Activated CD4-positive, CD25-positive, alpha-beta regulatory T cell treated with anti-CD3 and anti-CD28 coated beads, Interleukin-2, amount 50 U/mL, for 24 hours (primary cell): ENCODE results near the gene PKP4.
A peak's percentile ranks its signal among the peaks of the same experiment; 100 is the strongest.
"Not testable (repeated sequence)": the region's sequence is repeated elsewhere in the genome, so short reads cannot be mapped to it uniquely, and the experiment has no call there.

Source experiments
- ATAC-seq, 2 donors: fragments of 150-1000 bp; cut with Tn5 transposase; one replicate each; pipeline ENCODE4 v1.10.0; 2021; ENCODE audit warnings: mild to moderate bottlenecking in 1 of 2, moderate library complexity in 1 of 2

The PKP4 gene

DNA sequence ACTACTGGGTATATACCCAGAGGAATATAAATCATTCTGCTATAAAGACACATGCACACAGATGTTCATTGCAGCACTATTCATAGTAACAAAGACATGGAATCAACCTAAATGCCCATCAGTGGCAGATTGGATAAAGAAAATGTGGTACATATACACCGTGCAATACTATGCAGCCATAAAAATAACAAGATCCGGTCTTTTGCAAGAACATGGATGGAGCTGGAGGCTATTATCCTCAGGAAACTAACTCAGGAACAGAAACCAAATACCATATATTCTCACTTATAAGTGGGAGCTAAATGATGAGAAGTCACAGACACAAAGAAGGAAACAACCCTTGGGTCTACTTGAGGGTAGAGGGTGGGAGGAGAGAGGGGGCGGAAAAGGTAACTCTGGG, 16.5 kb downstream of the PKP4 start:
- not testable (repeated sequence) for ATAC-seq

DNA sequence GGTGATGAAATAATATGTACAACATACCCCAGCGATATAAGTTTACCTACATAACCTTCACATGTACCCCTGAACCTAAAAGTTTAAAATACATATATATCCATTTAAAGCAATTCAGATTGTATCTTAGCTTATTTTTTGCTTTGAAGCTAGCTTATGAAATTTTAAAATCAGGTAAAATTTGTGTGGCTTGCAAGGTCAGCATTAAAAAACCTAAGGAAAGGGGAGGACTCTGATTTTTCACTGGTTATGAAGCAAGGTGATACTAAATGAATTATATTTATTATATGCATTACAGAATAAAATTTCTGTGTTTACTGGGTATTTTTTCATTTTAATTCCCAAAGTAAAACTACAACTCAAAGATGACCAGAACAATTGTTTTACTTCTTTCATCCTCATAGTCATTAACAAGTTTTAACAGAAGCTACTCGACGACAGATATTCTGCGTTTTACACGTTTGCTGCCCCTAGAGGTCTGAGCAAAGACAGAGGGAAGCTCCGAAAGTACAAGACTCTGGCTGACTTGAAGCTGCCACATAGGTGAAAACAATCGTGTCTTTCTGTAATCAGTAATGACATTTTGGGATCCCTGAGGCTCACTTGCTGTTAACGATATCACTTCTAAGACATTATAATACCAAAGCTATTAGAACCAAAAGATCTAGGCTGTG, 17.1 kb downstream of the PKP4 start:
- no peak for ATAC-seq

DNA sequence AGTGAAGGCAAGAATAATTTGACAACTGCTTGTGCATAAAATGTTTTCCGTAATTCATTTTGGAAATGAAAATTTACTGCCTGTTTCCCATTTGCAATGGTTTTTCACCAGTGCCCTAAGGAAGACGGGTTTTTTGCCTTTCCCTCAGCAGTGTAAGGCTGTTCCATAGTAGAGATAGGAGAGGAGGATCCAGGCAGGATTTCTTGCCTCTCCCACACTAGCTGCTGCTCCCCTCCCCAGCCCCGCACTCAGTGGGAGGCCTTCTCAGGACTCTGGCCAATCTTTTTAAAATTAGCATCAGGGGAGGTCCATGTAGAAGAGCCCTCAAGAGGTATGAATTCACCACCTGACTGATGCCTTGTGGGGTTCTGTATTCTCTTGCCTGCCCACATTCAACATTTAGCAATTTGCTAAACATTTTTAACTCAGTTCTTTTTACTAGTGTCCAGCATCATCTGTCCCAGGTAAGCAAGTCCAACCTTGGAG, 17.8 kb downstream of the PKP4 start:
- not testable (repeated sequence) for ATAC-seq

DNA sequence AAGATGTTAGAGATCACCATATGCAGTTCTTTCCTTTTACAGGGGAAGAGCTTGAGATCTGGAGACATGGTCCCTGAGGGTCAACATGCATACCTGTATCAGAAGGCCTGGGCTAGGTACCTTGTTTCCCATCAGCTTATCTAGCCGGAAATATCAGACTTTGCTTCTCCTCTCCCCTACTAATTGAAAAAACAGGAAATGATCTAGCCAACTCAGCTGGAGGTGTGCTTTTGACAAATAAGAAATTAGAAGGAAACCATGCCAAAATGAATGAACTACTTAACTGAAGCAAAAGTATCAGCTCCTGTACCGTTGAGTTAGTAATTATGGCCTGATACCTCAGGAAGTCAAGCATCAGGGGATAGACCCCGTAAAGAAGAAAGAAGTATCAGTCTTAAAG, 20.4 kb downstream of the PKP4 start:
- peak in 1 of 2 donors; percentile 38 for ATAC-seq

DNA sequence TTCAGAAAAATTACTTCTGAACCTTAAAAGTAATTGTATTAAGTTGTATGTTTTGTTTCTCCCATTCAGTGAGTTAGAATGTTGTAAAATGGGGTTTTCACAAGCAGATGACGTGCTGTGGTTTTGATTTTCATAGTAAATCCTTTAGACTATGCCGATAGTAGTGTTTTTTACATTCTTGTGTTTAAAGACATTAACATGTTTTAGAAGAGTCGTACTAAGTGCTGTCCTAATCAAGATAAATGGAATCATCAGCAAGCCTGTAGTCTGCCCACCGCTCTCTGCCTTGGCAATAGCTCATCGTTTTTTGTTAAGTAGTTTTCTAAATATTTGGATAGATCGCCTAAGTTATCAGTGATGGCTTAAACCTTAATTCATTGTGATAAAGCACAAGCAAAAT, 21.5 kb downstream of the PKP4 start:
- no peak for ATAC-seq

DNA sequence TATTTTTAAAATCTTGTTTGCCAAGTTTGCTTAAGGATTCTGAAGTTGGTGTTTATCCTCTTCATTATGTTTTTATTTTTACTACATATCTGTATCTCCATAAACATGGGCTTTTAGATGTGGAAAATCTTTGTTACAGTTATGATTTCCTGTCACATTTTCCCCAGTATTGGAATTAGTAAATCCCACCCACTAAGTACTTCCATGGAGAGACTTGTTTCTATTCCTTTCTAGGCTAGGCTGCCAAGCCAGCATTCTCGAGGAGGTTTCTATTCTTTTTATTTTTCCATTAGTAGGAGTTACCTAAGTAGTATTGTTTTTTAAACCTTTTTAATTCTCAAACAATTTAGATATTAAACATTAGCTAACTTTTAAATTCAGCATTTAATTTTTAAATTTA, 22.1 kb downstream of the PKP4 start:
- ATAC-seq: no peak

DNA sequence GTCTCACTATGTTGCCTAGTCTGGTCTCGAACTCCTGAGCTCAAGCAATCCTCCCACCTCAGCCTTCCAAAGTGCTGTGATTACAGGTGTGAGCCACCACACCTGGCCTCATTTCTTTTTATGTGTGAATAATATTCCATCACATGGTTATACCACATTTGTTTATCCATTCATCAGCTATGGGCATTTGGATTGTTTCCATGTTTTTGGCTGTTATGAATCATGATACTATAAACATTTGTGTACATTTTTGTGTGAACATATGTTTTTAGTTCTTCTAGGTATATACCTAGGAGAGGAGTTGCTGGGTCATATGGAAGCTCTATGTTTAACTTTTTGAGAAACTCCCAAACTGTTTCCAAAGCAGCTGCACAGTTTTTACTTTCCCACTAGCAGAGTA, 24.4 kb downstream of the PKP4 start:
- ATAC-seq: no peak

DNA sequence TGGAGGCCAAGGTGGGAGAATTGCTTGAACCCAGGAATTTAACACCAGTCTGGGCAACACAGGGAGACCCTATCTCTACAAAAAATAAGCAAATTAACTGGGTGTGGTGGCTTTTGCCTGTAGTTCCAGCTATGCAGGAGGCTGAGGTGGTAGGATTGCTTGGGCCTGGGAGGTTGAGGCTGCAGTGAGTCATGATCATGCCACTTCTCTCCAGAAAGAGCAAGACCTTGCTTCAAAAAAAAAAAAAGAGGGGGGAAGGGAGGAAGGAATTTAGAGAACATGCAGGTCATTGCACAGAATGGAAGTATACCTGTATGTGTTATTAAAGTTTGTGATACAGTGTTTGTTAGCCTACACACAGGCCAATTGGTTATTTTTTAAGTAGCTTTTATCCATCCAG, 25.8 kb downstream of the PKP4 start:
- ATAC-seq: no peak

DNA sequence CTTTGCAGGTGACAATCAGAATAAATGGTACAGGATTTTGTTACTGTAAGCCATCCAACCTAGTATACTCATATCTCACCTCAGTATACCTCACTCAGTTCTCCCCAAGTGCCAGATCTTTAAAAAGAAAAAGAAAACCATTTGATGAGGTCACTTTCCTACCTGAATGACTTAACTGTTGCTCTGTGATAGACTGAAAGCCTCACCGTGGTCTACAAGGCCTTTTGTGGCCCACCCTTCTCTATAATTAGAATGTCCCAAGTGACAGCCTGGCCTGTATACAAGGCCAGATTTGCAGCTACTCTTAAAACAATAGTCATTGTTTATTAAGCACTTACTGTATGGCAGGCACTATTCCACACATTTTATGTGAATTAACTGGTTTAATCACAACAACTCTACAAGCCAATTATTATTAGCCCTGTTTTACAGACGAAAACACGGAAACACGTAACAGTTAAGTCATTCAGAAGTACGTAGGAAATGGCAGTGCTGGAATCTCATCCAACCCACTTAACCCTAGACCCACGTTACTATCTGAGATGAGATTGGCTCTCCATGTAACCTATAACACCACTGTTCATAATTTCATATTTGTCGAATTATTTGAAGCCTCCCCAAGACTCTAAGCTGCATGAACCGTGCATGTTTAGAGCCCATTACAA, 28.3 kb downstream of the PKP4 start:
- ATAC-seq: peak in 1 of 2 donors; percentile 56

DNA sequence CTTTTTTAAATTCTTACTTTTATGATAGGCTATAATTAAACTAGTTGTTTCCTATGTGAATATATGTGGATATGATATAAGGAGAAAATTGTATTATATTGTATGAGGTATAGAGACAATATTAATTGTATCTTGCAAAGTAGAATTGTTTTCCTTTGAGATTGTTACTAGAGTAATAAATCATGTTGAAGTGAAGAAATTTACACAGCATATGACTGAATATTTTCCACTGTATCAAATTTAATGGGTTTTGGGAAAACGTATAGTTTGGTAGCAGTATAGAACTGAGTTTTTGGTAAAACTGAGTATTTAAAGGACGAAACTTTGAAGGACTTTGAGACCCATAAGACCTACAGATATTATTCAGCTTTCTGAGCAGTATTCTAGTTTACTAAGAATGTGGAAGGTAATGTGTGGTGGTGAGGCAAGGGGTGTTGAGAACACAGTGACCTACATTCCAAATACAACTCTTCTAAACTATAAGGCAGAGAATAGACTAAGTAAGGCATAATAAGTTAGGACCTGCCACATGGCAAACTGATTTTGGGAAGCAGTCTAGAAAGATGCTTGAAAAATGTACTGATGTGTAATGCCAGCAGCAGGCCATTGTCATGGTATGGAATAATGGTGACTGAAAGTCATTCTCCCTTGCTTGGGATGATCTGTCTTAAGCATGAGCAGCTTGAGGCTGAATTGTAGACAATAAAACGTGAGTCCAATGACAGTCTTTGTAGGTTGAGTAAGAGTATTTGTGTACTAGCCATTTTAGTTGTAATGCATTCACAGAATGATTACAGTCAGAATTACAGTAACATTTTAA, 29.6 kb downstream of the PKP4 start:
- no peak for ATAC-seq

DNA sequence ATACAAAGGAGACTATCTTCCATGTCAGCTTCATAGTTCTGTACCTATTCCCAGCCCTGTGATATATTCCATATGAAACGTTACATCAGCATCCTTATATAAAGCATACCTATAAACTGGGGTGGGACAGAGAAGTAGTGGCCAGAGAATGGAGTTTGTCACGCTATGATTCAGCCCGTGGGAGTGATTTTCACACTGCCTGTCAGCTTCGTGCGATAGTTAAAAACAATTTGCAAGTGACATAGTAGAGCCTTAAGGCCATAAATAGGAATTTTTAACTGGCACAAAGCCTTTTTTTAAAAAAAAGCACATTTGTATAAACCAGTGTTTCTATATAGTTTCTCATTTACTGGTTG, 30.2 kb downstream of the PKP4 start:
- no peak for ATAC-seq

DNA sequence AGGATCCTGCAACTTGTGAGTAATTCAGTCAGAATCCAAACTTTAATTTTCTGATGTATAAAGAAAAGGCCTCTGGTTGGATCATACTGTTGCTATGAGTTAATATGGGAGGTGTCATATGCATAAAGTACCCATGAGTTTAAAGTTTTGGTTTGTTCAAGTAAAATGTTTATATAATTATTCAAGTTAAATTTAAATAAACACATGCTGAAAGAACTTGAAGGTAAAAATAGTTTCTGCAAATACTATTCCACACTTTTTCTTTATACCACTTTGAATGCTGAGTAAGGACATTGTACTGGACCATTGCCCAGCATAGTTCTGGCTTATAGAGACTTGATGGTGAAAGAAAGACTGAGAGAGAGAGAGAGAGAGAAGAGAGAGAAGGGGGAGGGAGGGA, 30.7 kb downstream of the PKP4 start:
- ATAC-seq: no peak

DNA sequence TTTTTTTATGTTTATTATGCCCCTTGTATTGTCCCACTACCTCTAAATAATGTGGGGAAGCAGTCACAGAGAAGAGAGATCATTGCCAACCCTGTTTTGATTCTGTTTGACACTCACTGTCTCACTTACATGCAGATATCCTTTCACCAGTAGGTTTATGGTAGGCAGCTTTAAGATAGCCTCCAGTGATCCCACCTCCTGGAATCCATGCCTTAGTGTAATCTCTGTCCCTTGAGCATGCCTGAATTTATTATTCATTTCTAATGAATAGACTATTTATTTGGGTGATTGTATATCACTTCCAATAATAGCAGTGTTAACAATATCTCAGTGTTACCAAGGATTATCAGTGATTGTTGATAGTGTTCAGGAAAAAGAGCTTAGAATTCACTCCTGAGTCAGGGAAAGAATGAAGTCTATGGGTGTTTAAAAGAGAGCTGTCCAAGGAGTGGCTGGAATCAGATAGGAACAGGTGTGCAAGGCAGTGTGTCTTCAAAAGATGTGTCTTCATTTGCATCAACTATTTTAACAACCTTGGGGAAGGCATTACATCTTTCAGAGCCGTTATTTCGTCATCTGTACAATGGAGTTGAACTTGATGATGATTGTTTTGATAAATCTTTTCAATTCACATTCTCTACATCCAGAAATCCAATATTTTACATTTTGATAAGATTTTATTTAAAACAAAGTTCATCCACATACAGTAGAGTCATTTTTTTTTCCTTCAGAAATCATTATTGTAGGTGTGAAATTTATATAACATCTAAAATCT, 31.9 kb downstream of the PKP4 start:
- no peak for ATAC-seq

DNA sequence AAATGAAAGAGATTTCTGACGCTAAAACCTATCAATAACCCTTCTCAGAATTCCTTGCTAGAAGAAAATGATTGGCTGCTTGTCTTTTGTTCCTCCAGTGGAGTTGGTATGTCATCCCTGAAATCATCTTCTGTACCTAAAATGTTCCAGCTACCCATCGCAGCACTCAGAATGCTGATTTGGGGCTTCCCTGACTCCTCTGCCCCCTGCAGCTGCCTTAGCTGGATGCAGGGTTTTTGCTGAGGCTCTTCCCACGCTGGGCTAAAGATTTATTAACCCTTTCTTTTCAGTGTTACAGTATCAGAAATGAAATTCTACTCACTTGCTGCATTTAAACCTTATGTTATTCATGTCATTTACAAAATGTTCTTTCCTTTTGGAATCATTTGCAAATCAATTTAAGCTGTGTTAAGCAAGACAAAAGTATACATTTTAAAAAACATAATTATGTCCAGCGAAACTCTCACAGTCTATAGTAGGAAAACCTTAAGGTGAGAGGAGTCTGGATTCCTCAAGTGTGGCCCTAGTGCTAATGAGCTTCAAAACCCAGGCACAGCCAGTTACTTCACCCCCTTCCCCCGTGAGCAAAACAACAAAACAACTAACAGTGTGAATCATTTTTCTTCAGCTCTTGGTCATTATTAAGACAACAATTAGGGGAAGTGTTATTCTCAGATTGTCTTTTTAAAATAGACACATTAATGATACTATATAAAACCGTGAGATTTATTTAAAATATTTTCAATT, 32.8 kb downstream of the PKP4 start:
- ATAC-seq: no peak

DNA sequence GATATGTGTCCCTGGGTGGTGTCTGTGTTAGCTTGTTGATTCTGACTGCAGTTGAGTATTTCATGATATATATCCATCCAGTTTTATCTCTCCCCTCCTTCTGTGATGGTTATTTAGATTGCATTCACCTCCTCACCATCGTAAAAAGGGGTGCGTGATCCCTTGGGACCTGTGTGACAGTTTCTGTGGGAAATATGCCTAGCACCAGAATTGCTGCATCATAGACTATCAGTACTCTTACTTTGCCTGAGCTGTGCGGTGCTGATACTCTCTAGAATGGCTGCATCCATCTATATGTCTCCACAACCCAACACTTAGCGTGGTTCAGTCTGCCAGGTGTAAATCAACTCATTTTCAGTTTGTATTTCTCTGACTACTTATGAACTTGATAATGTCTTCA, 34.3 kb downstream of the PKP4 start:
- ATAC-seq: no peak

DNA sequence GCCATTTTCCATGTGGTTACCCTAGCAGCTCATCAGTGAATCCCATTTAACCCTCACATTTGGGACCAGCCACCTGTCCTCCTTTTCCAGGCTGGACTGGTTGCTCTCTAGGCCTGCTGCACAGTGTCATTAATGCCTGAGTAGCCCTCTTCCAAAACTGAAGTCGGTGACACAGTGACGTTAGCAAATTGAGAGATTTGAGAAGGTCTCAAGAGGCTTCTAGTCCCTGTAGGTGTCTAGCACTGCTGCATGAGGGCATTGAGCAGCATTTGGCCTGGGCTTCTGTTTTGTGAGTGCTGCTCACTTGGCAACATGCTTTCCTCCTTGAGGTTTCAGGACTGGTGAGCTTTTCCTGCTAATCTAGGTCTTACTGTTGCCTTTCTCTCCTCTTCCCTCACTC, 36.7 kb downstream of the PKP4 start:
- no peak for ATAC-seq

DNA sequence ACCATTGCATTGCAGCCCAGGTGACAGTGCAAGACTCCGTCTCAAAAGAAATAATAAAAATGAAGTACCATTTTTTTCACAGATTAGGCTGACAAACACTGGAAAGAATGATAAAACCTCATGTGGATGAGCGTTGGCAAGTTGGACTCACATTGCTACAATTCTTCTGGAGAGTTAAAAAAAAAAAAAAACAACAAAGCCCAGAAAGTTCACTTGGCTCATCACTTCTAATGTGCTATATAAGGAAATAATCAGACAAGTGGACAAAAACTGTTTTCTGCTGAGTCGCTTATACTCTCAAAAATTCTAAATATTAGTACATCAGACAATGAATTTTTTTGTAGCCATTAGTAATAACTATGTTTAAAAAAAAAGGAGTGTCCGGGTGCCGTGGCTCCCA, 38.4 kb downstream of the PKP4 start:
- ATAC-seq: no peak

DNA sequence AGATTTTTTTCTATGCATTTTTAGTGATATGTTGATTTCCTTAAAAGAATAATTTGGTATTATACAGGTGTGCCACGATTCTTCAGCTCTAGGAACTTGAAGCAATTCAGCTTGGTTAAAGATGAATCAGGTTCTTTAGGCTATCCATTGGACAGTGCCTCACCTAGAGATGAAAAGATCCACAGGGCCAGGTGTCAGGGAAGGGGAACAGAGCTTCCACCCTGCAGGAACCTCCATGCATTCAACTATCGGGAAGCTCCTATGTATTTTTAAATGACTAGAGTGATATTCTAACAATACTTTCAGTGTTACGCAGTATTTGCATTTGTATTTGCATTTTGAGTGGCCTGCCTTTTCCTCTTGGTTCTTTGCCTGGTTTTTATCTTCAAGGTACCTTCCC, 40.2 kb downstream of the PKP4 start:
- ATAC-seq: no peak

DNA sequence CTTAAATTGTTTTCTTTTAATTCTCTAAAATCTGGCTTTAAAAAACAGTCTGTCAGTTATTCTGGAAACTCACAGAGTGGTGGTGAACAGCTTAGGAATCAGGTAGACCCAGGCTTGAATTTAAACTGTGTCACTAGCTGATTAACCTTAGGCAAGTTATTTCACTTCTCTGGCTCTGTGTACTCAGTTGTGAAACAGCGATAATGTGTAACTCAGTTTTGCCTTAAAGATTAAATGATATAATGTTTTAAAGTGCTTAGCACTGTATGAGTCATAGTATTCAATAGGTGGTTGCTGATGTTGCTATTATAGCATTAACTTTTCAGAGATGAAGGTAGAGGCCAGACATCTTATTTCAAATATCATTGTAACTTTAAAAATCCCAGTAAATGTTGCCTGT, 40.7 kb downstream of the PKP4 start:
- peak; percentile 71 to 78 for ATAC-seq

DNA sequence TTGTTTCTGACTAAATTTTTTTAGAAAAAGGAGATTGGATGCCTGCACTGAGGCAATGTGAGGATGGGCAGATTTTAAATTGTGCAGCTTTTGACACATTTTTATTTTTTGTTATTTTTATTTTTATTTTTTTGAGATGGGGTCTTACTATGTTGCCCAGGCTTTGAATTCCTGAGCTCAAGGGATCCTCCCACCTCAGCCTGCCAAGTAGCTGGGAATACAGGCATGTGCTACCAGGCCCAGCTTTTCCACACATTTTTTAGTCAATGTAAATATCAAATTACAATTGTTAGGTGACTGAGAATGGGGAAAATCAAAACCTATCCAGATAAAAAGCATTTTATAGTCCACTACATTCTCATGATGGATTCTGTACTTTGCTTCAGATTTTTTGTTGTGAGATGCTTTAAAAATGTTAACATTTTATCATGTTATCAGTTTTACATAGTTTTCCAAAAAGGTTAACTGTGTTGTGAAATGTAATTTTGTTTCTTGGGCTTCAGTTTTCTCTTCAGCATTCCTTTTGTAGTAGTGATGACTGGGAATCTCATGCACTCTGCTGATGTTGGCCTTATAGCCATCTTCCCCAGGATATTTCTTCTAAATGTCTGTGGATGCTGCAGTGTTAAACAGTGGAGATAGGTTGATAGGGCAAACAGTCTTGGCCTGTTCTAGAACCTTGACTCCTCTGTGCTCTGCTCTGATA, 41.4 kb downstream of the PKP4 start:
- no peak for ATAC-seq

DNA sequence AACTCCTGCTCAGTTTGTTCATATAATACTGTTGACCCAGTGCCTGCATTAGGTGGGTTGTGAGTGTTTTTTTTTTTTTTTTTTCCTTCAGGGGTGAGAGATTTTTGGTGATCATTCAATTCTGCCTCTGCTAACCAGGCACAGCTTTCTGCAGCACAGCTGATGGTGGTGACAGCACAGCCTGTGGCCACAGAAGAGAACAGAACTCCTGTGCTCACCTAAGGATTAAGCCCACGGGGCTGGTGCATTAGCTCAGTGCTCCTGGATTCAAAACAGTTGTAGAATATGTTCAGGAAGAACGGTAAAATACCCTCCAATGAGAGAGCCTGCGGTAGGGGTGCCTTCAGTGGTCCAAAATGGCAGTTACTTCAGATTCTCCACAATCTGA, 42.0 kb downstream of the PKP4 start:
- no peak for ATAC-seq

DNA sequence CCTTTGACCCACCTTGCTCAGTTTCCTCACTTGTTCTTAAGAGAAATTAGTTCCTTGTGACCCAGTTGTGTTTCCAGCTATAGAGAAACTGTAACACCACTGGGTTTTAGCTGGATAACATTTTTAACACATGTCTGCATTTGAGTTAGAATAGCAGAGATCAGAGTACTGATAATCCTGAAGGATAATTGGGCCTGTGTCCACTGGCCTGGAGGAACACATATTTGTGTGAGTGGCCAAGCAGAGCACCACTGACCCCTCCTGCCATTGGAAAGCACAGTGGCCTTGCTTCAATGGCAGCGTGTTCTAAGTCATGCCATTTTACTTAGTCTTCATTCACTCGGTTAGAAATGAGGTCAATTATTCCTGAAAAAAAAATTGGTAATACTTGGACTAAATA, 42.6 kb downstream of the PKP4 start:
- ATAC-seq: no peak
